GM18498 (cell line): ENCODE data around the gene PPM1J.
A peak's percentile ranks its signal among the peaks of the same experiment; 100 is the strongest.

Experiments
- ATAC-seq: cut with Tn5 transposase; IDR thresholded peaks from one replicate; pipeline ENCODE4 v1.9.1; 2021; ENCODE audit warnings: mild to moderate bottlenecking, moderate library complexity; ENCODE audit not compliant: unreplicated experiment

PPM1J gene

DNA sequence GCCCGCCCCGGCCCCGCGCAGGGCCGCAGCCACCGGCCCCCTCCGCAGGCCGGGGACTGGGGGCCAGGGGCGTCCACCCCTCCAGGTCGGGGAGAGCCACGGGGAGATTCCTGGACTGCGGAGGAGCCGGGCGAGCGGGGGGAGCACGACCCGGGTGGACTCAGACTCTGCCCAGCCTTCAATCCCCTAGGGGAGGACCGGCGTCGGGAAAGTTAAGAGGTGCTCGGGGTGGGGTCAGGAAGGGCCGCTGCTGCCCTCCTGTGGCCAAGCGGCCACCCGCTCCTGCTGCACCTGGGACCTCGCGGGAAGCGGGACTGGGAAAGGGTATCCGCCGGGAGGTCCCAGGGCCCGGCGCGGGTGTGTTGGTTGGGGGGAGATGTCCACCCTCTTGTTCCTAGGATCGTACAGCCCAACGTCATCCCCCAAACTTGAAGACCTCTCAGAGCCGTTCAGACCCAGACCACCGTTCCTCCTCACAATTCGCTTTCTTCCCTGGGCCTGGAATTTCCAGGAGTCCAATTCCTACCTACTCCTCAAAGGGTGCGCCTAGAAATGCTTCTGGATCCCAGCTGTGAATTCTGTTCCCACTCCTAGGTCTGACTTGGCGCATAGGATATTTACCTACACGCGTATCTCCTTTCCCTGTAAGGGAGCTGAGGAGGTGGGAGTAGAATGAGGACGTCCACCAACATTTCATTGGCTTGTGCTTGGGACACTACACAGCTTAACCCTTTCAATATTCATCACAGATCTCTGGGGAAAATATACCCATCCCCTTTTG lies 7.7 kb downstream of the PPM1J start:
- peak; percentile 60 for ATAC-seq

DNA sequence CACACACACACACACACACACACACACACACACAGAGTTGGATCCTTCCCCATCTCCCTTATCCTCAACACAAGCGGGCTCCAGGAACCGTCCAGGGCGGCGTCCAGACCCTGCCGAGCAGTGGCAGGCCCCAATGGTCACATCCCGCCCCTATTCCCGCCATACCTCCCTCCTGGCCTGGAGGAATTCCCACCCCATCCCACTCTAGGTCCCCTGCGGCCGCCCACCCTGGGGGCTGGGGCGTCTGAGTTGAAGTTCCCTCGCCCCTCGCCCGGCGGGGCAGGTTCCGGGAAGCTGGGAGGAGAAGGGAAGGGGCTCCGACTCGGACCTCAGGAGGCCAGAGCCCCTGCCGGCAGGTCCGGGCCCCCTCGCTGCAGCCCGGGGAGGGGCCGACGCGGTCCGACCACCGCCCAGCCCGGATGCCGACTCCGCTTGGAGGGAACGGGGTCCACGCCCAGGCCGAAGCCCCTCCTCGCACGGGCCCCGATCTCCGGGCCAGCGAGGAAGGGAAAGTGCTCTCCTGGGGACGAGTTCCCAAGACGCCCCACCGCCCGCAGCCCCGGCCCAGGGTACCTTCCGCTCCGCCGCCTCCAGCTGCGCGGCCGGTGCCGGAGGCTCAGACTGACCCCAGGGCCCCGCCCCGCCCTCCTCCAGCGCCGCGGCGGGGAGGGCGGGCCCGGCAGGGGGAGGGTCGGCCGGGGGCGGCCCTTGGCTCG lies 8.5 kb downstream of the PPM1J start, which contains the start of gene RHOC:
TSS of gene RHOC (minus strand) at position 623 of the 716 bp plus-strand sequence. CDS start 3,328 bp downstream, outside the sequence.
- peak; percentile 80 for ATAC-seq

DNA sequence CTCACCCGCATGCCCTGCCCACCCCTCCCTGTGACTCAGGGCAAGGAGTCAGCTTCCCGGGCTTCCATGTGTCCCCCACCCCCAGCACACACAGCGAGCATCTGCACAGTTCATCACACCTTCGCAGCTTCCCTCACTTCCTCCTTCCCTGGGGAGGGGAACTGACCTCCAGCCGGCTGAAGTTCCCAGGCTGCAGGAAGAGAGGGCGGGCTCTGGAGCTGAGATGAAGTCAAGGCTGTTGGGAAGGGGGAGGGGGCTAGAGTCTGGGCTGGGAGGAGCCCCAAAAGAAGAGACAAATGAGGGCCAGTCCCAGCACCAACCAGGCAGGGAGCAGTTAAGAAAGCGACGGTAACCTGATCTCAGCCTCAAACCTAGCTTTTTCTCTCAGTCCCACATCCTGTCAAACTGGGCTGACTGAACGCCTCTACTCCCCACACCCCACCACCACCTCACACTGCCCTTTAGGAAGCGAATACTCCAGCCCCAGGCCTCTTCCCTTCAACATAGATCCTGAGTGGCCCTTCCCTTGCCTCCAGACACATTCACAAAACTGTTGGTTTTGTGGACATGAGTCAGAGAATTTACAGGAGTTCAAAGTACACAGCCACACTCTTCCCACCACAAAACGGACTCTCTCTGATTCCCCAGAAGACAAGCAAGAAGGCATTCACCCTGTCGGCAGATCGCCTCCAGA lies 10.1 kb downstream of the PPM1J start:
- peak; percentile 62 for ATAC-seq

DNA sequence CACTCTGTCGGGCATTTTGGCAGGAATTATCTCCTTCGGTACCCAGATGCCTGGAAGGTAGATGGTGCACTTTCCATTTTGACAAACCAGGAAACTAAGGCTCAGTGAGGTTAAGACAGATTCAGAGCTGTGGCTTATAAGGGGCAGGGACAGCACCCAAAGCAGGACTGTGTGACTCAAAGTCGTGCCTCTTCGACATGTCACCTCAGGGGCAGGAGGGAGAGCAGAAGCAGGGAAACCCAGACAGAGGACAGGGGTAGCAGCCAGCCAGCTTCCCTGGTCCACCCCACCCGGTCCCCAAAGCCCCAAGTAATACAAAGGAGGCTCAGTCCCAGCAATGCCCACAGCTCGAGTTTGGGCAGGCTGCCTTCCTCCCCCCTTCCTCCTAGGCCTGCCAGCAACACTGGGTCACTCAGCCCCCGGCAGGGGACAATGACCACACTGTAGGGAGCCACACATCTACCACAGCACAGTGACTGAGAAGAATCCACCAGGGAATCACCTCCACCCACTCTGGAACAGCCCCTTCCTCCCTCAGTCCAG lies 10.7 kb downstream of the PPM1J start:
- ATAC-seq: no peak

DNA sequence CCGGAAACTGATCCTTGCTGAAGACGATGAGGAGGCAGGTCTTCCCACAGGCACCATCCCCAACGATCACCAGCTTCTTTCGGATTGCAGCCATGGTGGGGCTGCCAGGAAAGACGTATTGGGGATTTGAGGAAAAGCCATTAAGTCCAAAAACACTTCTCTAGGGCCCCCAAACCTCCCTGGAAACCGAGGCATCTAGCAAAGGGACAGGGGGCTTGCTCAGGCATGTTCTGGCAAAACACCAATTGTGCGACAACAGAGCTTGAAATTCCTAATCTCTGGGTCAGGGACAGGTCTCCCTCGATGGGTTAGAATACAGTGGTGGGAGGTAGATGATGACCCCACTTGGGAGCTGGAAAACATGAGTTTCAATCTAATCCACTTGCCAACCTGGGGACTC lies 11.4 kb downstream of the PPM1J start:
- ATAC-seq: no peak

DNA sequence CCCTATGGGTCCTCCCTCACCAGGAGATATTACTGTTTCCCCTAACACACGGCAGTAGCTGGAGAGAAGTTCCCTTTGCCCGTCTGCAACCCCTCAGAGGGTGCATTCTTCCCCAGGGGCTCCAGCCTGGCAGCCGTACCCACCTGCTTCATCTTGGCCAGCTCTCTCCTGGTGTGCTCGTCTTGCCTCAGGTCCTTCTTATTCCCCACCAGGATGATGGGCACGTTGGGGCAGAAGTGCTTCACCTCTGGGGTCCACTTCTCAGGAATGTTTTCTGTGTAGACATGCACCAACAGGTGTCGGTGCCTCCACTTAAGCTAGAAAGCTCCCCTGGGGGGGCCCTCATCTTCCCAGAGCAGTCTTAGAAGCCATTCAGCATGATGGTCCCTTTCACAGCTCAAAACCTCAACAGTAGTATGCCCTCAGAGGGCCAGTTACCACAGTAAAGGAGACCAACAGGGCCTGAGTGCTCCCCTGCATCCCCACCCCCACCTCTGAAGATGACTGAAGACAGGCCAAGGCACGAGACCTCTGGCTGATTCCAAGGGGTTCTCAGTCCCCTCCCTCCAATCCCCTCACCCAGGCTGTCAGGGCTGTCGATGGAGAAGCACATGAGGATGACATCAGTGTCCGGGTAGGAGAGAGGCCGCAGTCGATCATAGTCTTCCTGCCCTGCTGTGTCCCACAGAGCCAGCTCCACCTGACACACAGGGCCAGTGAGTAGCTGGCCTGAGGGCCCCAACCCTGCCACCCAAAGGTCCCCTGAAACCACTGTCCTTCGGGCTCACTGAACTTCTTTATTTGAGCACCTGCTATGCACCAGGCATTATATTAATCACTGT lies 12.5 kb downstream of the PPM1J start:
- no peak for ATAC-seq

DNA sequence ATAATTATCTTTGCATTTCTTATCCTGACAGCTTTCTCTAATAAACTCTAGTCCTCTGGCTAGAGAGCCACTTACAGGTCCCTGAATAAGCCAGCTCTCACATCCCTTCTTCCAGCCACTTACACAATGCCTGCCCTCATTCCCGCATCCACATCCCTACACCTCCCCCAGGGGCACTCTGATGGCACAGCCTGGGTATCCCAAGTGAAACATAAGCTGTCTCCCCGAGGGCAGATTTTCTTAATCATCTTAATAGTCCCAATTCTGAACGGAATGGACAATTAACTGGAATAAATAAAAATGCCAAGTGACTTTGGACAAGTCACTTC lies 13.1 kb downstream of the PPM1J start:
- no peak for ATAC-seq

DNA sequence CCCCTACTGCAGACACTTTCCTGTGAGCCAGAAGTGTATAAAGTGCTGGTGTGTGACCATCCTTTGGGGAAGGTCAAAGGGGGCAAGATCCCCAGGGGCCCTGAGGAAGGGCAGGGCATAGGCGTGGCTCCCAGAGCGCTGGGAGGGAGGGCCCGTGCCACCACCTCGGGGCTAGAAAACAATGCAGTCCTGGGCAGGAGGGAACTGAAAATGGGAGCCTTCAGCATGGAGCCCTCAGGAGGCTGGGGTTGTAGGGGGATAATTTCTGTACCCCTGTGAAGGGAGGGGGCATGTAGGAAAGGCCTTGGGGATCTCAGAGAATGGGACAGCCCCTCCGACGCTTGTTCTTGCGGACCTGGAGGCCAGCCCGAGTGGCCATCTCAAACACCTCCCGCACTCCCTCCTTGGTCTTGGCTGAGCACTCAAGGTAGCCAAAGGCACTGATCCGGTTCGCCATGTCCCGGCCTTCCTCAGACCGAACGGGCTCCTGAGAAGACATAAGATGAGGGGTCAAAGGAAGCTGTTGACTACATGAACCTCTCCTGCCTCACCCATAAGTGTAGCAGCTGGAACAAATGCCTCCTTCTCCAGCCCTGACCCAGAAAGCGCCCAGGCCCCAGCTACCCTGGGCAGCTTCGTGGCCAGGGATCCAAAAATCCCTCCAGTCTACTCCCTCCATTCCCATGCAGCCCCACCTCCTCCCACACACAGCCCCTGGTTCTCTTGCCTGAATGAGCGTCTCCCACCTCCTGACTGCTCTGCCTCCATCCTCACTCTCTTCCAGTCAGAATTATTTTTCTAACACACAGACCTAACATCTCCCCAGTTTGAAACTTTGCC lies 13.7 kb downstream of the PPM1J start:
- ATAC-seq: no peak

GRCh38 chr1:112700290-112701226 lies 14.6 kb downstream of the PPM1J start:
- peak; percentile 43 for ATAC-seq

DNA sequence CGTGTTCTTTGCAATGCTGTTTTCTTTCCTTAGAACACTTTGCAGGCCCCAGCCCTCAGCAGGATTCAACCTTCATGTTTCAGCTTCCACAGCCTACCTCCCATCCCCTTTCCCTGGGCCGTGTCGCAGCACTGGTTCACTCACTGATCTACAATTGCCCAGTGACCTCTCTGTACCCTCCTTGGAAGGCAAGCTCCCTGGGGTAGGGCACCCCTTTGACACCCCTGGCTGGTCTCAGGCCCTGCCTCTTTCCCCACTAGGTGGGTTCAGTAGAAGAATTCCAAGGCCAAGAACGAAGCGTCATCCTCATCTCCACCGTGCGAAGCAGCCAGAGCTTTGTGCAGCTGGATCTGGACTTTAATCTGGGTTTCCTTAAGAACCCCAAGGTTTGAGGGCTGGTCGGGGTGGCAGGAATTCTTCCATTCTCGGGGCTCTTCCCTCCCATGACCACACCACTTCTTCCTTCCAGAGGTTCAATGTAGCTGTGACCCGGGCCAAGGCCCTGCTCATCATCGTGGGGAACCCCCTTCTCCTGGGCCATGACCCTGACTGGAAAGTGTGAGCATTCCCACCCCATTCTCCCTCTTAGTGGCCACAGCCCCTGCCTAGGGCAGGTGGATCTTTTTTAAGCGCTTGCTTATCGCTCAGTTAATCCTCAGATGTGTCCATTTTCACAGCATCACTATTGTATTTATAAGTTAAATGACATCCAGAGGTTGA lies 15.5 kb downstream of the PPM1J start:
- no peak for ATAC-seq

DNA sequence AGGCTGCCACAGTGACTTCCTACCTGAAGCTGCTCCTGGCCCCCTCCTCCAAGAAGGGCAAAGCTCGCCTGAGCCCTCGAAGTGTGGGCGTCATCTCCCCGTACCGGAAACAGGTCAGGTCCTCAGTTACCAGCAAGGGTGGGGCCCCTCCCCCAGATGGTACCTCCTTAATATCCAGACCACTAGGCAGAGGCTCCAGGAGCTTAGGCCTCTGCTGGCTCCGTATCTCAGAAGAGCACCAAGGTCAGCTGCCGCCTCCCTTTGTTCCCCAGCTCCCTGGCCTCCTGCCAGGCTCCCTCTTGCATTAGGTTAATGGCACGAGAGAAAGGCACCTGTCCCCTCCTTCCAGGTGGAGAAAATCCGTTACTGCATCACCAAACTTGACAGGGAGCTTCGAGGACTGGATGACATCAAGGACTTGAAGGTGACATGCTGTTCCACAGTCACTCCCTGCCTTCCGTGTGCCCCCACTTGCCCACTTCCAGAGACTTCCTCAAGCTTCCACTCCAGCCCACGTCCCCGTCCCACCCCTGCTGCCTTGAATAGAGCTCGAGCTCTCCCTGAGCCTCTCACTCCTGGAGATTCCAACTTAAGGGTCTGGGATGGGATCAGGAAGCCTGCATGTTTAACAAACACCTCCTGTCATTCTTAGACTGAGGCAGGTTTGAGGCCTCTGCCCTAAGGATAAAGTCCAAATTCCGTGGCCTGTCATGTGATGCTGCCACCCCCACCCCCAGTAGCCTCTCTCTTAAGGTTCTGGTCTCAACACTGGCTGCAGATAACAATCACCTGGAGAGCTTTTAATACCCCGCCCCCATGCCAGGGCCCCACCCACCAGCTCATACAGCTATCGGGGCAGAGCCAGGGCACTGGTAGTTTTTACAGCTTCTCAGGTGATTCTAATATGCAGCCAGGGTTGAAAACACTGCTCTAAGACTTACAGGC lies 16.5 kb downstream of the PPM1J start:
- ATAC-seq: no peak

DNA sequence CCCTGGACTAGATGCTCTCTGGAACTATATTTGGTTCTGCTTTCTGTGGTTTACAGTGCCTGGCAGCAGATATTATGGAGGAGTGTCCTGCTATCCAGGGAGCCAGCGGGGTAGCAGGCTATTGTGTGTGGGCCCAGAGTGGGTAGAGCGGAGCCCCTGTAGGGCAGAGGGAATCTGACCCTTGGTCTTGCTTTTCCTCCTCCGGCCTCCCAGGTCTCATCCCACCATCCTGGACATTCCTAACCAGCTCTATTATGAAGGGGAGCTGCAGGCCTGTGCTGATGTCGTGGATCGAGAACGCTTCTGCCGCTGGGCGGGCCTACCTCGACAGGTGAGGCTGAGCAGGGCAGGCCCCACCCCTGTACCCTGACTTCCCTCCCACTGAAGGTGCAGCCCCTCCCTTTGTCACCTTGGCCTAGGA lies 17.3 kb downstream of the PPM1J start:
- no peak for ATAC-seq

DNA sequence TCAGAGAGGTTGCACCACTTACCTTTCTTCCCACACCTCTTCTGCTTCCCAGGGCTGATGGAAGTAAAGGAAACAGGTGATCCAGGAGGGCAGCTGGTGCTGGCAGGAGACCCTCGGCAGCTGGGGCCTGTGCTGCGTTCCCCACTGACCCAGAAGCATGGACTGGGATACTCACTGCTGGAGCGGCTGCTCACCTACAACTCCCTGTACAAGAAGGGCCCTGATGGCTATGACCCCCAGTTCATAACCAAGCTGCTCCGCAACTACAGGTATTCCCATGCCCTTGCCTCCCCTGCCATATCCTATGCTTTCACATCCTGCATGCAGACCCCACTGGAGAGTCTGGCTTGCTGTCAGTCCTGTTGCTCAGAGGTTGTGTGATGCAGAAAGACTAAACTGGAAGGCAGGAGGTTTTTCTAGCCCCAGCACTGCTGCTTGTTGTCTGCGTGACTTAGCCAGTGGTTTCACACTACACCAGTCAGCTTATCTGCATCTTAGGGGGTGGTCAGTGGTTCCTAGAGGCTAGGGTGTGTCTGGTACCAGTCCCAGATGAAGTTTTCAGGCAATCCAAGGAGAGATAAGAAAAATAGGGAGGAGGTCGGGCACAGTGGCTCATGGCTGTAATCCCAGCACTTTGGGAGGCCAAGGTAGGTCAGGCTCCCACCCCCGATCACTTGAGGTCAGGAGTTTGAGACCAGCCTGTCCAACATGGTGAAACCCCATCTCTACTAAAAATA lies 18.4 kb downstream of the PPM1J start:
- ATAC-seq: no peak

- ATAC-seq: no peak
Measured at GRCh38 chr1:112695276-112695675, 19.9 kb downstream of the PPM1J start.

DNA sequence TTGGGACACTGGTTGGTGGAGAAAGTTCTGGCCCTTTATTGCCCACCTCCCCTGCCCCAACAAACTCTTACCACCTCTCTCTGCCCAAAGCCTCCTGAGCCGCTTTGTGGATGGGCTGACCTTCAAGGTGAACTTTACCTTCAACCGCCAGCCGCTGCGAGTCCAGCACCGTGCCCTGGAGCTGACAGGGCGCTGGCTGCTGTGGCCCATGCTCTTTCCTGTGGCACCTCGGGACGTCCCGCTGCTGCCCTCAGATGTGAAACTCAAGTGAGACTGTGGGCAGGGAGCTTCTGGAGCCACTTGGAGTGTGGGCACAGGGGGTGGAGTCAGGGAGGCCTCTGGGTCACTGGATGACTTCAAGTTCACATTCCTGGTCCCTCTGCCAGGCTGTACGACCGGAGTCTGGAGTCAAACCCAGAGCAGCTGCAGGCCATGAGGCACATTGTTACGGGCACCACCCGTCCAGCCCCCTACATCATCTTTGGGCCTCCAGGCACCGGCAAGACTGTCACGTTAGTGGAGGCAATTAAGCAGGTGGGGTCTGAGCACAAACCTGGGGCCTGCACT lies 20.7 kb downstream of the PPM1J start:
- ATAC-seq: no peak

GRCh38 chr1:112693821-112694220 lies 21.3 kb downstream of the PPM1J start:
- ATAC-seq: no peak
